ENCODE measurements around the gene FAM200C.

- TF ChIP-seq EZH2 (IDR thresholded peaks at IDR 0.05) = no peak
- TF ChIP-seq, protein P1, sequence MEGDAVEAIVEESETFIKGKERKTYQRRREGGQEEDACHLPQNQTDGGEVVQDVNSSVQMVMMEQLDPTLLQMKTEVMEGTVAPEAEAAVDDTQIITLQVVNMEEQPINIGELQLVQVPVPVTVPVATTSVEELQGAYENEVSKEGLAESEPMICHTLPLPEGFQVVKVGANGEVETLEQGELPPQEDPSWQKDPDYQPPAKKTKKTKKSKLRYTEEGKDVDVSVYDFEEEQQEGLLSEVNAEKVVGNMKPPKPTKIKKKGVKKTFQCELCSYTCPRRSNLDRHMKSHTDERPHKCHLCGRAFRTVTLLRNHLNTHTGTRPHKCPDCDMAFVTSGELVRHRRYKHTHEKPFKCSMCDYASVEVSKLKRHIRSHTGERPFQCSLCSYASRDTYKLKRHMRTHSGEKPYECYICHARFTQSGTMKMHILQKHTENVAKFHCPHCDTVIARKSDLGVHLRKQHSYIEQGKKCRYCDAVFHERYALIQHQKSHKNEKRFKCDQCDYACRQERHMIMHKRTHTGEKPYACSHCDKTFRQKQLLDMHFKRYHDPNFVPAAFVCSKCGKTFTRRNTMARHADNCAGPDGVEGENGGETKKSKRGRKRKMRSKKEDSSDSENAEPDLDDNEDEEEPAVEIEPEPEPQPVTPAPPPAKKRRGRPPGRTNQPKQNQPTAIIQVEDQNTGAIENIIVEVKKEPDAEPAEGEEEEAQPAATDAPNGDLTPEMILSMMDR (IDR thresholded peaks at IDR 0.05 in 2 of 3, conservative IDR thresholded peaks at IDR 0.05 in 1 of 3; ENCODE audit: borderline replicate concordance in 1 of 3, insufficient read depth in 1 of 3, low read depth in 2 of 3, low read length in 2 of 3) = no peak
- no peak for TF ChIP-seq RAD21 (IDR thresholded peaks at IDR 0.05; ENCODE audit: low read depth)
- no peak for TF ChIP-seq POLR2AphosphoS5 (IDR thresholded peaks at IDR 0.05; ENCODE audit: low read depth, low read length)
- no peak for TF ChIP-seq SP1 (IDR thresholded peaks at IDR 0.05; ENCODE audit: low read depth)
- no peak for TF ChIP-seq POLR2A (IDR thresholded peaks at IDR 0.05; ENCODE audit: borderline replicate concordance, extremely low read depth, insufficient read depth, insufficient read length)
- no peak for TF ChIP-seq EZH2phosphoT487 (IDR thresholded peaks at IDR 0.05; ENCODE audit: borderline replicate concordance)
- TF ChIP-seq CEBPB (IDR thresholded peaks at IDR 0.05; ENCODE audit: low read depth) = no peak
- no peak for TF ChIP-seq ZNF274 (IDR thresholded peaks at IDR 0.05; ENCODE audit: low read depth, low read length)
- no peak for TF ChIP-seq ZFX (IDR thresholded peaks at IDR 0.05)
- TF ChIP-seq FOSL1 (IDR thresholded peaks at IDR 0.05; ENCODE audit: low read depth) = no peak
- no peak for TF ChIP-seq YY1 (IDR thresholded peaks at IDR 0.05; ENCODE audit: extremely low read depth, insufficient replicate concordance, low read depth, low read length)
- TF ChIP-seq EGR1 (IDR thresholded peaks at IDR 0.05; ENCODE audit: low read depth) = no peak
Measured at GRCh38 chr5:160347448-160347847, 52.4 kb downstream of the FAM200C start.
